HepG2 (cell line): Measurements from ENCODE around the gene DPEP1. TPM values are rescaled to one million over a fixed set of nuclear protein-coding genes. Genes with fewer than 3 reads are reported as not detected.

Source experiments
- ATF6 ChIP-seq: sonication (generic); formaldehyde crosslinking; conservative IDR thresholded peaks from 2 replicates; pipeline ENCODE4 v1.4.0; 2020; ENCODE audit warnings: missing genetic modification reagents
- EP300 ChIP-seq, 3 experiments: sonication (generic) in 1 of 3; formaldehyde crosslinking in 1 of 3; IDR thresholded peaks; 2 replicates each; pipeline versions ENCODE4 v1.5.1 to v1.6.1; 2011 to 2020; ENCODE audit warnings: low read depth in 2 of 3, low read length in 2 of 3, borderline replicate concordance in 1 of 3, improper control_type of control experiment in 1 of 3, mild to moderate bottlenecking in 1 of 3, missing genetic modification reagents in 1 of 3, moderate library complexity in 1 of 3
- FOXC1 ChIP-seq: sonication (generic); formaldehyde crosslinking; IDR thresholded peaks from 2 replicates; pipeline ENCODE4 v1.8.0; 2022; ENCODE audit warnings: mild to moderate bottlenecking, missing genetic modification reagents, borderline replicate concordance
- FOXP1 ChIP-seq, 2 experiments: fragments of 450-650 bp in 1 of 2; IDR thresholded peaks; 2 replicates each; pipeline ENCODE4 v1.6.1; 2017 to 2018; ENCODE audit warnings: antibody characterized with exemption in 1 of 2
- JDP2 ChIP-seq: sonication (generic); formaldehyde crosslinking; IDR thresholded peaks from 2 replicates; pipeline ENCODE4 v1.8.1; 2022; ENCODE audit warnings: missing genetic modification reagents, borderline replicate concordance
- NKX3-1 ChIP-seq: sonication (generic); formaldehyde crosslinking; IDR thresholded peaks from 2 replicates; pipeline ENCODE4 v1.5.0; 2020; ENCODE audit warnings: missing genetic modification reagents
- THAP7 ChIP-seq: sonication (generic); formaldehyde crosslinking; IDR thresholded peaks from 2 replicates; pipeline ENCODE4 v1.8.1; 2023; ENCODE audit warnings: mild to moderate bottlenecking, missing genetic modification reagents
- ZNF441 ChIP-seq: sonication (generic); formaldehyde crosslinking; IDR thresholded peaks from 2 replicates; pipeline ENCODE4 v1.7.0; 2021; ENCODE audit warnings: missing genetic modification reagents, borderline replicate concordance
- polyA plus RNA-seq, 8 experiments: library from polyadenylated mRNA; depleted of rRNA in 3 of 8; stranded (reverse) in 7 of 8; unstranded in 1 of 8; fragments of >200 nt; fragmentation: Illumina TruSeq in 4 of 8; extraction: Trizol in 4 of 8; gene quantifications; 2 replicates each; pipeline versions ENCODE4 v1.2.1 to v1.2.3, GENCODE V29; 2011 to 2016; ENCODE audit warnings: low read depth in 4 of 8, missing spikeins in 1 of 8, mixed read lengths in 1 of 8; ENCODE audit not compliant: insufficient read depth in 1 of 8
- total RNA-seq, 5 experiments: library from RNA; depleted of rRNA; stranded (reverse); fragments of >200 nt; fragmentation: Illumina TruSeq; extraction: Trizol; gene quantifications; 2 replicates each; pipeline ENCODE4 v1.2.3, GENCODE V29; 2016; ENCODE audit warnings: low read depth in 1 of 5
- TF ChIP-seq, protein P1 (sequence below): sonication (generic); formaldehyde crosslinking; IDR thresholded peaks from 2 replicates; pipeline ENCODE4 v1.4.0; 2020; ENCODE audit warnings: missing genetic modification reagents
- TF ChIP-seq, protein P2 (sequence below): sonication (generic); formaldehyde crosslinking; IDR thresholded peaks from 2 replicates; pipeline ENCODE4 v1.4.0; 2020; ENCODE audit warnings: missing genetic modification reagents, borderline replicate concordance

The DPEP1 gene
- total and polyA plus RNA-seq, 2 of the 13 experiments (the other 11 are each of a cell fraction or from before 2014, with no cell fraction given) = 37.6 to 52.2 TPM

DNA sequence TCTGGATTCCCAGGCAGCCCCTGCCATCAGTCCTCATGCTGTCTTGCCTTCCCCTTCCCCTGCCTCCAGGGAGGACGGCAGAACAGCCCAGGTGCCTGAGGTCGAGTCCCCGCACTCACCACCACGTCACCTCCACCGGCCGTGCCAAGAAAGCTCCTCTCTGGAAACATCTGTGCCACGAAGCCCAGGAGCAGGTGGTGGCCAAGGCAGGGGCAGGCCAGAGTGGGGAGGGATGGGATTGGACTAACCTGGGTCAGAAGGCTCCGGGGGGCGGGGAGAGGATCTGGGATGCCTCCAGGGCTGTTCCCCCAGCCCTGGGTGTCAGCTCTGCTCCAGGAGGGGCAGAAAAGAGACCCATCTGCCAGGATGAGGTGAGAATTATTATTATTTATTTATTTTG lies 7.4 kb upstream of the DPEP1 start (continued):
- TF ChIP-seq EP300 (IDR thresholded peaks at IDR 0.05; ENCODE audit: low read depth in 2 of 2, low read length in 2 of 2) (no peak), EP300 (CRISPR knock-in tag; IDR thresholded peaks at IDR 0.05; ENCODE audit: borderline replicate concordance) (no peak), JDP2 (CRISPR knock-in tag) (no peak), NKX3-1 (CRISPR knock-in tag) (no peak), ATF6 (CRISPR knock-in tag) (no peak), FOXC1 (no peak), FOXP1 (IDR thresholded peaks at IDR 0.05) (no peak), FOXP1 (CRISPR knock-in tag; IDR thresholded peaks at IDR 0.05) (no peak), ZNF441 (CRISPR knock-in tag) (no peak), THAP7 (CRISPR knock-in tag) (no peak)
- TF ChIP-seq, protein P1, sequence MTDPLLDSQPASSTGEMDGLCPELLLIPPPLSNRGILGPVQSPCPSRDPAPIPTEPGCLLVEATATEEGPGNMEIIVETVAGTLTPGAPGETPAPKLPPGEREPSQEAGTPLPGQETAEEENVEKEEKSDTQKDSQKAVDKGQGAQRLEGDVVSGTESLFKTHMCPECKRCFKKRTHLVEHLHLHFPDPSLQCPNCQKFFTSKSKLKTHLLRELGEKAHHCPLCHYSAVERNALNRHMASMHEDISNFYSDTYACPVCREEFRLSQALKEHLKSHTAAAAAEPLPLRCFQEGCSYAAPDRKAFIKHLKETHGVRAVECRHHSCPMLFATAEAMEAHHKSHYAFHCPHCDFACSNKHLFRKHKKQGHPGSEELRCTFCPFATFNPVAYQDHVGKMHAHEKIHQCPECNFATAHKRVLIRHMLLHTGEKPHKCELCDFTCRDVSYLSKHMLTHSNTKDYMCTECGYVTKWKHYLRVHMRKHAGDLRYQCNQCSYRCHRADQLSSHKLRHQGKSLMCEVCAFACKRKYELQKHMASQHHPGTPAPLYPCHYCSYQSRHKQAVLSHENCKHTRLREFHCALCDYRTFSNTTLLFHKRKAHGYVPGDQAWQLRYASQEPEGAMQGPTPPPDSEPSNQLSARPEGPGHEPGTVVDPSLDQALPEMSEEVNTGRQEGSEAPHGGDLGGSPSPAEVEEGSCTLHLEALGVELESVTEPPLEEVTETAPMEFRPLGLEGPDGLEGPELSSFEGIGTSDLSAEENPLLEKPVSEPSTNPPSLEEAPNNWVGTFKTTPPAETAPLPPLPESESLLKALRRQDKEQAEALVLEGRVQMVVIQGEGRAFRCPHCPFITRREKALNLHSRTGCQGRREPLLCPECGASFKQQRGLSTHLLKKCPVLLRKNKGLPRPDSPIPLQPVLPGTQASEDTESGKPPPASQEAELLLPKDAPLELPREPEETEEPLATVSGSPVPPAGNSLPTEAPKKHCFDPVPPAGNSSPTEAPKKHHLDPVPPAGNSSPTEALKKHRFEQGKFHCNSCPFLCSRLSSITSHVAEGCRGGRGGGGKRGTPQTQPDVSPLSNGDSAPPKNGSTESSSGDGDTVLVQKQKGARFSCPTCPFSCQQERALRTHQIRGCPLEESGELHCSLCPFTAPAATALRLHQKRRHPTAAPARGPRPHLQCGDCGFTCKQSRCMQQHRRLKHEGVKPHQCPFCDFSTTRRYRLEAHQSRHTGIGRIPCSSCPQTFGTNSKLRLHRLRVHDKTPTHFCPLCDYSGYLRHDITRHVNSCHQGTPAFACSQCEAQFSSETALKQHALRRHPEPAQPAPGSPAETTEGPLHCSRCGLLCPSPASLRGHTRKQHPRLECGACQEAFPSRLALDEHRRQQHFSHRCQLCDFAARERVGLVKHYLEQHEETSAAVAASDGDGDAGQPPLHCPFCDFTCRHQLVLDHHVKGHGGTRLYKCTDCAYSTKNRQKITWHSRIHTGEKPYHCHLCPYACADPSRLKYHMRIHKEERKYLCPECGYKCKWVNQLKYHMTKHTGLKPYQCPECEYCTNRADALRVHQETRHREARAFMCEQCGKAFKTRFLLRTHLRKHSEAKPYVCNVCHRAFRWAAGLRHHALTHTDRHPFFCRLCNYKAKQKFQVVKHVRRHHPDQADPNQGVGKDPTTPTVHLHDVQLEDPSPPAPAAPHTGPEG = no peak
- TF ChIP-seq, protein P2, sequence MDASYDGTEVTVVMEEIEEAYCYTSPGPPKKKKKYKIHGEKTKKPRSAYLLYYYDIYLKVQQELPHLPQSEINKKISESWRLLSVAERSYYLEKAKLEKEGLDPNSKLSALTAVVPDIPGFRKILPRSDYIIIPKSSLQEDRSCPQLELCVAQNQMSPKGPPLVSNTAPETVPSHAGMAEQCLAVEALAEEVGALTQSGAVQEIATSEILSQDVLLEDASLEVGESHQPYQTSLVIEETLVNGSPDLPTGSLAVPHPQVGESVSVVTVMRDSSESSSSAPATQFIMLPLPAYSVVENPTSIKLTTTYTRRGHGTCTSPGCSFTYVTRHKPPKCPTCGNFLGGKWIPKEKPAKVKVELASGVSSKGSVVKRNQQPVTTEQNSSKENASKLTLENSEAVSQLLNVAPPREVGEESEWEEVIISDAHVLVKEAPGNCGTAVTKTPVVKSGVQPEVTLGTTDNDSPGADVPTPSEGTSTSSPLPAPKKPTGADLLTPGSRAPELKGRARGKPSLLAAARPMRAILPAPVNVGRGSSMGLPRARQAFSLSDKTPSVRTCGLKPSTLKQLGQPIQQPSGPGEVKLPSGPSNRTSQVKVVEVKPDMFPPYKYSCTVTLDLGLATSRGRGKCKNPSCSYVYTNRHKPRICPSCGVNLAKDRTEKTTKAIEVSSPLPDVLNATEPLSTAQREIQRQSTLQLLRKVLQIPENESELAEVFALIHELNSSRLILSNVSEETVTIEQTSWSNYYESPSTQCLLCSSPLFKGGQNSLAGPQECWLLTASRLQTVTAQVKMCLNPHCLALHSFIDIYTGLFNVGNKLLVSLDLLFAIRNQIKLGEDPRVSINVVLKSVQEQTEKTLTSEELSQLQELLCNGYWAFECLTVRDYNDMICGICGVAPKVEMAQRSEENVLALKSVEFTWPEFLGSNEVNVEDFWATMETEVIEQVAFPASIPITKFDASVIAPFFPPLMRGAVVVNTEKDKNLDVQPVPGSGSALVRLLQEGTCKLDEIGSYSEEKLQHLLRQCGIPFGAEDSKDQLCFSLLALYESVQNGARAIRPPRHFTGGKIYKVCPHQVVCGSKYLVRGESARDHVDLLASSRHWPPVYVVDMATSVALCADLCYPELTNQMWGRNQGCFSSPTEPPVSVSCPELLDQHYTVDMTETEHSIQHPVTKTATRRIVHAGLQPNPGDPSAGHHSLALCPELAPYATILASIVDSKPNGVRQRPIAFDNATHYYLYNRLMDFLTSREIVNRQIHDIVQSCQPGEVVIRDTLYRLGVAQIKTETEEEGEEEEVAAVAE (CRISPR knock-in tag) = no peak
